Subcutaneous adipose tissue (tissue), 4 donors: Measurements from ENCODE around the gene CELSR1. TPM values are rescaled to one million over a fixed set of nuclear protein-coding genes. Genes with fewer than 3 reads are reported as not detected.

ENCODE experiments used
- CTCF ChIP-seq: fragments of 450-650 bp; IDR thresholded peaks from one replicate; pipeline ENCODE4 v1.5.1; 2016; ENCODE audit warnings: low read depth, mild to moderate bottlenecking, control low read depth, antibody characterized with exemption, moderate library complexity
- total RNA-seq, 4 donors: library from RNA; depleted of rRNA; stranded (reverse); fragments of >200 nt; gene quantifications; one replicate each; pipeline ENCODE4 v1.1.0, GENCODE V29; 2016

Gene CELSR1
- total RNA-seq, 4 donors from 2014 or later, result 0.16 to 5.6 (median 1.5) TPM

- TF ChIP-seq CTCF, result no peak
Measured at GRCh38 chr22:46509416-46510089, 27.9 kb downstream of the CELSR1 start.

GRCh38 chr22:46508491-46508999, 28.9 kb downstream of the CELSR1 start:
- no peak for TF ChIP-seq CTCF

GRCh38 chr22:46507451-46508425, 29.7 kb downstream of the CELSR1 start:
- TF ChIP-seq CTCF, result no peak

- TF ChIP-seq CTCF, result no peak
Measured at GRCh38 chr22:46504584-46504983, 32.8 kb downstream of the CELSR1 start.

GRCh38 chr22:46502440-46503175, 34.8 kb downstream of the CELSR1 start:
- no peak for TF ChIP-seq CTCF

GRCh38 chr22:46501701-46502100, 35.7 kb downstream of the CELSR1 start:
- TF ChIP-seq CTCF, result no peak
